Occipital lobe (tissue), 2 donors: ENCODE data around the gene CCSAP. TPM values are rescaled to one million over a fixed set of nuclear protein-coding genes. Genes with fewer than 3 reads are reported as not detected.
"Not testable (repeated sequence)": the region's sequence is repeated elsewhere in the genome, so short reads cannot be mapped to it uniquely, and the experiment has no call there.

ENCODE experiments used
- DNase-seq: peaks from one replicate; lab custom pipeline; 2025; lab: John Stamatoyannopoulos, UW
- total RNA-seq: library from RNA; depleted of rRNA; stranded (reverse); fragments of >200 nt; gene quantifications from one replicate; pipeline ENCODE4 v1.2.3, GENCODE V29; 2014

CCSAP gene
- total RNA-seq, 1 donor from 2014 or later: 286 TPM

GRCh38 chr1:229325853-229326487, 16.9 kb downstream of the CCSAP start:
- DNase-seq: no peak

GRCh38 chr1:229325401-229325800, 17.4 kb downstream of the CCSAP start:
- no peak for DNase-seq

GRCh38 chr1:229323885-229324553, 18.8 kb downstream of the CCSAP start:
- no peak for DNase-seq

- no peak for DNase-seq
Measured at GRCh38 chr1:229323201-229323600, 19.6 kb downstream of the CCSAP start.

- DNase-seq: no peak
Measured at GRCh38 chr1:229319487-229319886, 23.4 kb downstream of the CCSAP start.

GRCh38 chr1:229318056-229318455, 24.8 kb downstream of the CCSAP start:
- DNase-seq: no peak

GRCh38 chr1:229316166-229316565, 26.7 kb downstream of the CCSAP start:
- no peak for DNase-seq

- no peak for DNase-seq
Measured at GRCh38 chr1:229310833-229311232, 32.0 kb downstream of the CCSAP start.

GRCh38 chr1:229309684-229310083, 33.2 kb downstream of the CCSAP start:
- DNase-seq: no peak

GRCh38 chr1:229309074-229309473, 33.8 kb downstream of the CCSAP start:
- no peak for DNase-seq

- no peak for DNase-seq
Measured at GRCh38 chr1:229305392-229305791, 37.5 kb downstream of the CCSAP start.

- DNase-seq: no peak
Measured at GRCh38 chr1:229303855-229304254, 39.0 kb downstream of the CCSAP start.

- no peak for DNase-seq
Measured at GRCh38 chr1:229302740-229303139, 40.1 kb downstream of the CCSAP start.

- DNase-seq: no peak
Measured at GRCh38 chr1:229300099-229300757, 42.6 kb downstream of the CCSAP start.

- no peak for DNase-seq
Measured at GRCh38 chr1:229298887-229299503, 43.9 kb downstream of the CCSAP start.

- no peak for DNase-seq
Measured at GRCh38 chr1:229298420-229298819, 44.4 kb downstream of the CCSAP start.

GRCh38 chr1:229297746-229298145, 45.1 kb downstream of the CCSAP start:
- no peak for DNase-seq

- no peak for DNase-seq
Measured at GRCh38 chr1:229296541-229296941, 46.3 kb downstream of the CCSAP start.

GRCh38 chr1:229295745-229296144, 47.1 kb downstream of the CCSAP start:
- no peak for DNase-seq

GRCh38 chr1:229293528-229294204, 49.2 kb downstream of the CCSAP start:
- DNase-seq: no peak

- not testable (repeated sequence) for DNase-seq
Measured at GRCh38 chr1:229291686-229292085, 51.2 kb downstream of the CCSAP start.

- no peak for DNase-seq
Measured at GRCh38 chr1:229288516-229288915, 54.3 kb downstream of the CCSAP start.
